SK-N-SH (cell line): Measurements from ENCODE around the gene TIMM10. TPM values are rescaled to one million over a fixed set of nuclear protein-coding genes. Genes with fewer than 3 reads are reported as not detected.

ENCODE experiments used
- CTCF ChIA-PET: fragments of 300-600, 350-600 bp; formaldehyde crosslinking; extraction: SDS; loops from one replicate; lab custom pipeline; 2021; lab: Yijun Ruan, JAX
- POLR2A ChIA-PET: fragments of 350-600 bp; sonication (Branson Sonifier 250); formaldehyde crosslinking; extraction: SDS; loops from one replicate; lab custom pipeline; 2020; ENCODE audit warnings: antibody characterized with exemption, inconsistent platforms; lab: Yijun Ruan, JAX
- DNase-seq: peaks from one replicate; pipeline ENCODE4 v3.0.0; 2012
- H2AFZ ChIP-seq: fragments of 200-600 bp; sonication (generic); 2 replicates; pipeline ENCODE4 v1.8.1; 2016; ENCODE audit warnings: antibody characterized with exemption, mild to moderate bottlenecking, low read depth
- H3F3A ChIP-seq: fragments of 200-600 bp; sonication (generic); replicated peaks from 2 replicates; pipeline ENCODE3; 2016; ENCODE audit warnings: antibody characterized with exemption, mild to moderate bottlenecking; ENCODE audit not compliant: insufficient read depth
- H3K27ac ChIP-seq, 2 experiments: fragments of 200-500 bp in 1 of 2; fragments of 200-600 bp in 1 of 2; sonication (Bioruptor generic) in 1 of 2; sonication (generic), shearing (Covaris generic) in 1 of 2; 2 replicates each; pipeline versions ENCODE4 v1.5.1 to v1.6.1; 2014 to 2016; ENCODE audit warnings: low read depth in 2 of 2, inconsistent platforms in 1 of 2, low read length in 1 of 2, mild to moderate bottlenecking in 1 of 2, mixed read lengths in 1 of 2
- H3K27me3 ChIP-seq: fragments of 200-600 bp; sonication (generic), shearing (Covaris generic); 2 replicates; pipeline ENCODE4 v1.6.1; 2016; ENCODE audit warnings: mixed run types; ENCODE audit not compliant: insufficient read depth
- H3K36me3 ChIP-seq, 2 experiments: fragments of 200-500 bp in 1 of 2; fragments of 200-600 bp in 1 of 2; sonication (Bioruptor generic) in 1 of 2; sonication (generic) in 1 of 2; replicated peaks in 1 of 2; 2 replicates each; pipeline versions ENCODE3 to v1.5.1; 2014 to 2016; ENCODE audit warnings: low read length in 1 of 2, mild to moderate bottlenecking in 1 of 2; ENCODE audit not compliant: insufficient read depth in 2 of 2, control insufficient read depth in 1 of 2
- H3K4me1 ChIP-seq, 2 experiments: fragments of 200-500 bp in 1 of 2; fragments of 200-600 bp in 1 of 2; sonication (Bioruptor generic) in 1 of 2; sonication (generic), shearing (Covaris generic) in 1 of 2; 2 replicates each; pipeline versions ENCODE4 v1.5.1 to v1.6.1; 2014 to 2016; ENCODE audit warnings: low read depth in 1 of 2, low read length in 1 of 2, mixed run types in 1 of 2; ENCODE audit not compliant: insufficient read depth in 2 of 2, control insufficient read depth in 1 of 2
- H3K4me2 ChIP-seq: fragments of 200-600 bp; sonication (generic), shearing (Covaris generic); 2 replicates; pipeline ENCODE4 v1.6.1; 2017; ENCODE audit warnings: mixed run types
- H3K4me3 ChIP-seq, 2 experiments: fragments of 200-500 bp in 1 of 2; fragments of 200-600 bp in 1 of 2; sonication (Bioruptor generic) in 1 of 2; sonication (generic), shearing (Covaris generic) in 1 of 2; 2 replicates each; pipeline versions ENCODE4 v1.5.1 to v1.8.1; 2014 to 2016; ENCODE audit warnings: low read depth in 2 of 2, inconsistent platforms in 1 of 2, low read length in 1 of 2, mild to moderate bottlenecking in 1 of 2, mixed read lengths in 1 of 2, moderate library complexity in 1 of 2
- H3K79me2 ChIP-seq: fragments of 200-600 bp; sonication (generic); 2 replicates; pipeline ENCODE4 v1.8.1; 2017; ENCODE audit warnings: mild to moderate bottlenecking; ENCODE audit not compliant: insufficient read depth
- H3K9ac ChIP-seq: fragments of 200-600 bp; sonication (generic); 2 replicates; pipeline ENCODE4 v1.6.1; 2017; ENCODE audit warnings: mixed run types
- H3K9me2 ChIP-seq: fragments of 200-600 bp; sonication (generic); 2 replicates; pipeline ENCODE4 v1.6.1; 2017; ENCODE audit warnings: mixed run types
- H3K9me3 ChIP-seq: fragments of 200-600 bp; sonication (generic); 2 replicates; pipeline ENCODE4 v1.6.1; 2017; ENCODE audit warnings: mixed run types, mild to moderate bottlenecking, moderate library complexity
- H4K20me1 ChIP-seq: fragments of 200-600 bp; sonication (generic); 2 replicates; pipeline ENCODE4 v1.6.1; 2017; ENCODE audit warnings: mild to moderate bottlenecking, mixed run types; ENCODE audit not compliant: insufficient read depth
- CHD2 ChIP-seq: fragments of 150-350 bp; IDR thresholded peaks from 2 replicates; pipeline ENCODE4 v1.6.1; 2018; ENCODE audit warnings: low read length; ENCODE audit not compliant: partially characterized antibody
- CTCF ChIP-seq: fragments of 200-600 bp; sonication (generic); IDR thresholded peaks from 2 replicates; pipeline ENCODE4 v1.6.1; 2017; ENCODE audit warnings: antibody characterized with exemption, mild to moderate bottlenecking, moderate library complexity
- ELF1 ChIP-seq: IDR thresholded peaks from 2 replicates; pipeline ENCODE4 v1.4.0; 2012
- FOXJ3 ChIP-seq: sonication (generic); formaldehyde crosslinking; IDR thresholded peaks from 2 replicates; pipeline ENCODE4 v1.5.1; 2020; ENCODE audit warnings: mild to moderate bottlenecking, missing genetic modification reagents
- FOXM1 ChIP-seq: IDR thresholded peaks from 2 replicates; pipeline ENCODE4 v1.4.0; 2012; ENCODE audit warnings: low read depth, mild to moderate bottlenecking
- GATA2 ChIP-seq: sonication (generic); formaldehyde crosslinking; IDR thresholded peaks from 2 replicates; pipeline ENCODE4 v1.5.0; 2020; ENCODE audit warnings: mild to moderate bottlenecking, missing genetic modification reagents
- JUND ChIP-seq: IDR thresholded peaks from 2 replicates; pipeline ENCODE4 v1.4.0; 2012
- MAX ChIP-seq: IDR thresholded peaks from 2 replicates; pipeline ENCODE4 v1.4.0; 2012; ENCODE audit warnings: low read depth
- MEF2A ChIP-seq: IDR thresholded peaks from 2 replicates; pipeline ENCODE4 v1.4.0; 2012; ENCODE audit warnings: low read depth, borderline replicate concordance
- NFIC ChIP-seq: IDR thresholded peaks from 2 replicates; pipeline ENCODE4 v1.4.0; 2012; ENCODE audit warnings: borderline replicate concordance
- POLR2AphosphoS5 ChIP-seq: IDR thresholded peaks from 2 replicates; pipeline ENCODE4 v1.6.1; 2012; ENCODE audit warnings: low read depth, low read length
- RAD21 ChIP-seq: IDR thresholded peaks from 2 replicates; pipeline ENCODE4 v1.6.1; 2012; ENCODE audit warnings: mild to moderate bottlenecking, low read length
- RFX5 ChIP-seq: IDR thresholded peaks from 2 replicates; pipeline ENCODE4 v1.6.1; 2012; ENCODE audit warnings: mild to moderate bottlenecking, improper control_type of control experiment, low read length
- RXRA ChIP-seq: IDR thresholded peaks from 2 replicates; pipeline ENCODE4 v1.4.0; 2012; ENCODE audit warnings: low read depth, mild to moderate bottlenecking, borderline replicate concordance
- SMC3 ChIP-seq: IDR thresholded peaks from 2 replicates; pipeline ENCODE4 v1.6.1; 2012; ENCODE audit warnings: low read depth, low read length, improper control_type of control experiment
- TAF1 ChIP-seq: IDR thresholded peaks from 2 replicates; pipeline ENCODE4 v1.6.1; 2012; ENCODE audit warnings: low read depth, mild to moderate bottlenecking, low read length, moderate library complexity, borderline replicate concordance
- TCF12 ChIP-seq: IDR thresholded peaks from 2 replicates; pipeline ENCODE4 v1.4.0; 2012
- USF1 ChIP-seq: IDR thresholded peaks from 2 replicates; pipeline ENCODE4 v1.4.0; 2012; ENCODE audit warnings: low read depth, borderline replicate concordance
- USF2 ChIP-seq: fragments of 150-350 bp; IDR thresholded peaks from 2 replicates; pipeline ENCODE4 v1.6.1; 2017; ENCODE audit warnings: antibody characterized with exemption, low read length, low read depth, borderline replicate concordance
- YY1 ChIP-seq: IDR thresholded peaks from 2 replicates; pipeline ENCODE4 v1.4.0; 2012; ENCODE audit warnings: low read depth, mild to moderate bottlenecking
- WGBS: methylation state at CpG from one replicate; pipeline ENCODE4 v1.1.6; 2017; ENCODE audit warnings: low lambda C conversion rate; 5-methylcytosine and 5-hydroxymethylcytosine counted together
- polyA plus RNA-seq, 3 experiments: library from polyadenylated mRNA; depleted of rRNA; stranded (reverse); fragments of >200 nt; gene quantifications; 2 replicates each; pipeline ENCODE4 v1.2.3, GENCODE V29; 2012

The TIMM10 gene
- polyA plus RNA-seq, 1 of the 3 experiments (the other 2 are of a cell fraction) = 179 TPM

GRCh38 chr11:57571606-57572005 lies 41.1 kb upstream of the TIMM10 start:
- 61% methylated on average over 2 of the region's 2 CpGs for WGBS
- Histone ChIP-seq H3K36me3 (no peaks in the 10 kb centered on the region), H3K4me1 (peaks cover 0 to 5% of the 10 kb centered on the region in 2 experiments; a peak in 1 of 4 replicates), H3K4me2 (no peak overlapping the region), H3K9me2 (no peaks in the 10 kb centered on the region), H3K27ac (no peak overlapping the region), H3K9me3 (no peaks in the 10 kb centered on the region), H3K4me3 (no peak overlapping the region), H4K20me1 (no peaks in the 10 kb centered on the region), H3K27me3 (no peaks in the 10 kb centered on the region), H3K79me2 (no peaks in the 10 kb centered on the region; the same call in 1 of the 2 replicates), H3K9ac (no peak overlapping the region), H3F3A (no peaks in the 10 kb centered on the region), H2AFZ (no peak overlapping the region)
- TF ChIP-seq FOXJ3 (CRISPR knock-in tag) = no peak
- no peak for TF ChIP-seq USF2
- no peak for TF ChIP-seq NFIC
- no peak for TF ChIP-seq RAD21
- no peak for TF ChIP-seq POLR2AphosphoS5
- TF ChIP-seq CTCF = no peak
- TF ChIP-seq GATA2 (CRISPR knock-in tag) = no peak
- no peak for TF ChIP-seq ELF1
- TF ChIP-seq RXRA = no peak
- no peak for TF ChIP-seq CHD2
- TF ChIP-seq TAF1 = no peak
- TF ChIP-seq JUND = no peak
- TF ChIP-seq SMC3 = no peak
- TF ChIP-seq YY1 = no peak
- no peak for TF ChIP-seq MEF2A
- no peak for TF ChIP-seq RFX5
- TF ChIP-seq TCF12 = no peak
- TF ChIP-seq FOXM1 = no peak
- no peak for DNase-seq
- ChIA-PET POLR2A (interaction anchor here (1.2 kb wide), 1 partner anchor 70 kb away, joined by 3 read pairs; no protein-coding TSS in a partner anchor), CTCF (interaction anchor here (1.0 to 9.3 kb wide), 2 partner anchors 70 to 78 kb away, joined by 4 to 326 read pairs; partner anchors contain the start of gene YPEL4)

- Histone ChIP-seq H3K79me2 (no peaks in the 10 kb centered on the region; the same call in 1 of the 2 replicates), H3K9ac (peak overlapping the region; percentile 79), H3K27ac (peak overlapping the region; percentile 58 to 83; a peak in 3 of 4 replicates), H3K4me1 (peaks cover 0 to 12% of the 10 kb centered on the region in 2 experiments; a peak in 1 of 4 replicates), H3K4me2 (peak overlapping the region; percentile 95), H3F3A (no peaks in the 10 kb centered on the region), H3K27me3 (no peaks in the 10 kb centered on the region), H2AFZ (peak overlapping the region; percentile 99), H3K9me3 (no peaks in the 10 kb centered on the region), H3K4me3 (peak overlapping the region; percentile 82 to 96), H3K9me2 (no peaks in the 10 kb centered on the region), H3K36me3 (no peaks in the 10 kb centered on the region), H4K20me1 (no peaks in the 10 kb centered on the region)
- ChIA-PET CTCF (interaction anchor here (0.5 to 9.3 kb wide), 56 partner anchors 10 to 936 kb away, joined by 3 to 326 read pairs (median 6); partner anchors contain the start of genes CLP1, MED19, RTN4RL2 and SERPING1), POLR2A (interaction anchor here (1.0 to 2.8 kb wide), 6 partner anchors 30 to 81 kb away, joined by 3 to 24 read pairs (median 6); partner anchors contain the start of genes SERPING1 and YPEL4)
- TF ChIP-seq CTCF (peak; percentile 94; the same call in 1 of the 2 replicates), TCF12 (no peak), MAX (peak; percentile 58; the same call in 1 of the 2 replicates), SMC3 (peak; percentile 81), USF1 (no peak), RAD21 (peak; percentile 84)
- 40% methylated on average over 6 of the region's 6 CpGs for WGBS
- DNase-seq = no peak
Measured at GRCh38 chr11:57568330-57568766, 37.8 kb upstream of the TIMM10 start.
